Suprapubic skin (tissue), 4 donors: Measurements from ENCODE around the gene DUSP3. TPM values are rescaled to one million over a fixed set of nuclear protein-coding genes. Genes with fewer than 3 reads are reported as not detected.

Experiments
- DNase-seq, 2 donors: peaks; one replicate each; pipeline ENCODE4 v3.0.0-alpha.2; 2019; ENCODE audit warnings: low spot score in 2 of 2
- H3K27ac ChIP-seq: fragments of 200-600 bp; sonication (generic); one replicate; pipeline ENCODE4 v1.5.1; 2019
- H3K27me3 ChIP-seq: fragments of 200-600 bp; sonication (generic); one replicate; pipeline ENCODE4 v1.5.1; 2019
- H3K36me3 ChIP-seq: fragments of 200-600 bp; sonication (generic); one replicate; pipeline ENCODE4 v1.5.1; 2019
- H3K4me1 ChIP-seq: fragments of 200-600 bp; sonication (generic); one replicate; pipeline ENCODE4 v1.5.1; 2019
- H3K4me3 ChIP-seq: fragments of 200-600 bp; sonication (generic); one replicate; pipeline ENCODE4 v1.5.1; 2019; ENCODE audit warnings: mild to moderate bottlenecking
- H3K9me3 ChIP-seq: fragments of 200-600 bp; sonication (generic); one replicate; pipeline ENCODE4 v1.5.1; 2019
- EP300 ChIP-seq: sonication (generic); formaldehyde crosslinking; IDR thresholded peaks from one replicate; pipeline ENCODE4 v1.6.1; 2017; ENCODE audit warnings: antibody characterized with exemption
- POLR2A ChIP-seq, 2 donors: fragments of 450-650 bp; IDR thresholded peaks; one replicate each; pipeline ENCODE4 v1.6.1; 2017; ENCODE audit warnings: antibody characterized with exemption in 2 of 2, mild to moderate bottlenecking in 2 of 2, moderate library complexity in 2 of 2
- POLR2AphosphoS5 ChIP-seq, 3 donors: sonication (generic); formaldehyde crosslinking; IDR thresholded peaks; one replicate each; pipeline ENCODE4 v1.6.1; 2017; ENCODE audit warnings: antibody characterized with exemption in 3 of 3
- WGBS: methylation state at CpG from one replicate; pipeline ENCODE4 v1.1.5; 2018; 5-methylcytosine and 5-hydroxymethylcytosine counted together
- total RNA-seq, 4 donors: library from RNA; depleted of rRNA; stranded (reverse); fragments of >200 nt; gene quantifications; one replicate each; pipeline ENCODE4 v1.1.0, GENCODE V29; 2016
- TF ChIP-seq, protein P1 (sequence below), 2 donors: fragments of 200-600 bp in 1 of 2; fragments of 450-650 bp in 1 of 2; sonication (generic) in 1 of 2; IDR thresholded peaks; one replicate each; pipeline ENCODE4 v1.5.1; 2016 to 2019; ENCODE audit warnings: antibody characterized with exemption in 2 of 2, mild to moderate bottlenecking in 1 of 2, moderate library complexity in 1 of 2

The DUSP3 gene
- total RNA-seq, 4 donors from 2014 or later = 34.8 to 48.5 (median 42.7) TPM

DNA sequence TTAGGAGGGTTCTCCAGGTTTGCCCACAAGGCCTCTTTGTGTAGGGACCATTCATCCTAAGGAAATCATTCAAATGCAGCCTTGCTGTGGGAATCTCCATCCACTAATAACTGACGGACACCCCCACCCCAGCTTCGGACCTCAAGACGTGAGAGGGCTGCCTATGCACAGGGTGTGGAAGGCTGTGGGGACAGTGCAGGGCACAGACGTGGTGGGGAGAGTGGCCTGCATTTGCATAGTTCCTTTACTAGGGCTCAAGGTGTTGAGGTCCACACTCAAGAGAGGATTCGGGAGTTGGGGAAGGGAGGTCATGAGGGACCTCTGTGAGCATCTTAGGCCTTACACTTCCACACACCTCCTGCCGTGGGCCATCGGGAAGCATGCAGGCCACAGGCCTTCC, 9.8 kb downstream of the DUSP3 start:
- Histone ChIP-seq H3K4me1 (peaks cover 2% of the 10 kb centered on the region), H3K4me3 (no peak overlapping the region), H3K27ac (no peak overlapping the region), H3K27me3 (no peaks in the 10 kb centered on the region), H3K9me3 (no peaks in the 10 kb centered on the region), H3K36me3 (peaks cover 67% of the 10 kb centered on the region)
- TF ChIP-seq POLR2AphosphoS5 (IDR thresholded peaks at IDR 0.05) = no peak
- TF ChIP-seq EP300 = no peak
- no peak for TF ChIP-seq POLR2A (IDR thresholded peaks at IDR 0.05)
- TF ChIP-seq, protein P1, sequence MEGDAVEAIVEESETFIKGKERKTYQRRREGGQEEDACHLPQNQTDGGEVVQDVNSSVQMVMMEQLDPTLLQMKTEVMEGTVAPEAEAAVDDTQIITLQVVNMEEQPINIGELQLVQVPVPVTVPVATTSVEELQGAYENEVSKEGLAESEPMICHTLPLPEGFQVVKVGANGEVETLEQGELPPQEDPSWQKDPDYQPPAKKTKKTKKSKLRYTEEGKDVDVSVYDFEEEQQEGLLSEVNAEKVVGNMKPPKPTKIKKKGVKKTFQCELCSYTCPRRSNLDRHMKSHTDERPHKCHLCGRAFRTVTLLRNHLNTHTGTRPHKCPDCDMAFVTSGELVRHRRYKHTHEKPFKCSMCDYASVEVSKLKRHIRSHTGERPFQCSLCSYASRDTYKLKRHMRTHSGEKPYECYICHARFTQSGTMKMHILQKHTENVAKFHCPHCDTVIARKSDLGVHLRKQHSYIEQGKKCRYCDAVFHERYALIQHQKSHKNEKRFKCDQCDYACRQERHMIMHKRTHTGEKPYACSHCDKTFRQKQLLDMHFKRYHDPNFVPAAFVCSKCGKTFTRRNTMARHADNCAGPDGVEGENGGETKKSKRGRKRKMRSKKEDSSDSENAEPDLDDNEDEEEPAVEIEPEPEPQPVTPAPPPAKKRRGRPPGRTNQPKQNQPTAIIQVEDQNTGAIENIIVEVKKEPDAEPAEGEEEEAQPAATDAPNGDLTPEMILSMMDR (IDR thresholded peaks at IDR 0.05) = no peak
- 88% methylated on average over 7 of the region's 7 CpGs for WGBS
- DNase-seq = no peak

DNA sequence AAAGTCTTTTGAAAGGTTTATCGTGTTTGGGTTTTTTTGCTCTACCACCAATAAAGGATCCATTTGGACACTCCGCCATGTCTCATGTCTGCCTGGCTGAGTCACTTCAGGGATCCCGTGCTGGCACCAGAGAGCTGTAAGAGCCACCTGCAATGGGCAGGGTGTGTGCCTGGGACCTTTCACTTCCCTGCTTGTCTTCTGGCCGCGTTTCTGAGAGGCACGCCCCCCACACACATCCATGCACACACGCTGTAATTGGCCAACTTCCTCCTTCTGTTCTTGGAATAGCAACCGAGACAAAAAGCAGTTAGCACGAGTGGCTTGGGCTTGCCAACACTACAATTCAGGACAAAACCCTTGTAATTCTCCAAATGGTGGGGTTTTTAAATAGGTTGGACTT, 10.4 kb downstream of the DUSP3 start:
- peaks cover 61% of the 10 kb centered on the region for H3K36me3 ChIP-seq
- TF ChIP-seq, protein P1 (IDR thresholded peaks at IDR 0.05) = no peak
- TF ChIP-seq POLR2AphosphoS5 (IDR thresholded peaks at IDR 0.05) (no peak), EP300 (no peak), POLR2A (IDR thresholded peaks at IDR 0.05) (no peak)
- H3K27me3 ChIP-seq = no peaks in the 10 kb centered on the region
- WGBS = 42% methylated on average over 9 of the region's 9 CpGs
- H3K9me3 ChIP-seq = no peaks in the 10 kb centered on the region
- no peak overlapping the region for H3K4me3 ChIP-seq
- H3K4me1 ChIP-seq = peaks cover 2% of the 10 kb centered on the region
- H3K27ac ChIP-seq = no peak overlapping the region
- DNase-seq = no peak

GRCh38 chr17:43767713-43768059, 11.1 kb downstream of the DUSP3 start:
- TF ChIP-seq POLR2A (IDR thresholded peaks at IDR 0.05) = no peak
- TF ChIP-seq EP300 = no peak
- TF ChIP-seq, protein P1 (IDR thresholded peaks at IDR 0.05) = no peak
- 70% methylated on average over 5 of the region's 5 CpGs for WGBS
- H3K4me1 ChIP-seq = peaks cover 2% of the 10 kb centered on the region
- H3K36me3 ChIP-seq = peaks cover 54% of the 10 kb centered on the region
- no peak overlapping the region for H3K27ac ChIP-seq
- H3K27me3 ChIP-seq = no peaks in the 10 kb centered on the region
- no peaks in the 10 kb centered on the region for H3K9me3 ChIP-seq
- peak; percentile 43 to 74 for DNase-seq
- no peak overlapping the region for H3K4me3 ChIP-seq

- no peaks in the 10 kb centered on the region for H3K9me3 ChIP-seq
- TF ChIP-seq EP300 = no peak
- TF ChIP-seq POLR2A (IDR thresholded peaks at IDR 0.05) = no peak
- TF ChIP-seq, protein P1 (IDR thresholded peaks at IDR 0.05) = no peak
- no peak for TF ChIP-seq POLR2AphosphoS5 (IDR thresholded peaks at IDR 0.05)
- no peaks in the 10 kb centered on the region for H3K27me3 ChIP-seq
- peaks cover 49% of the 10 kb centered on the region for H3K36me3 ChIP-seq
- no peaks in the 10 kb centered on the region for H3K4me1 ChIP-seq
- H3K4me3 ChIP-seq = no peak overlapping the region
- 80% methylated on average over 6 of the region's 6 CpGs for WGBS
- H3K27ac ChIP-seq = no peak overlapping the region
- peak in 1 of 2 donors; percentile 31 for DNase-seq
Measured at GRCh38 chr17:43767053-43767712, 11.6 kb downstream of the DUSP3 start.

- Histone ChIP-seq H3K9me3 (no peaks in the 10 kb centered on the region), H3K36me3 (peaks cover 43% of the 10 kb centered on the region), H3K4me3 (no peak overlapping the region), H3K4me1 (no peaks in the 10 kb centered on the region), H3K27ac (no peak overlapping the region), H3K27me3 (no peaks in the 10 kb centered on the region)
- TF ChIP-seq POLR2AphosphoS5 (IDR thresholded peaks at IDR 0.05) (no peak), EP300 (no peak), POLR2A (IDR thresholded peaks at IDR 0.05) (peak in 1 of 2 donors; percentile 10)
- TF ChIP-seq, protein P1 (IDR thresholded peaks at IDR 0.05) = peak; percentile 64 to 87
- 57% methylated on average over 7 of the region's 7 CpGs for WGBS
- DNase-seq = peak in 1 of 2 donors; percentile 89
Measured at GRCh38 chr17:43766413-43767052, 12.2 kb downstream of the DUSP3 start.
